Thyroid gland (tissue), 4 donors: ENCODE data around the gene SVIP.

Experiments
- POLR2A ChIP-seq, 2 donors: fragments of 450-650 bp; IDR thresholded peaks; one replicate each; pipeline ENCODE4 v1.6.1; 2017; ENCODE audit warnings: antibody characterized with exemption in 2 of 2, mild to moderate bottlenecking in 2 of 2, moderate library complexity in 1 of 2
- TF ChIP-seq, protein P1 (sequence below), 6 experiments: fragments of 200-600 bp in 3 of 6; fragments of 450-650 bp in 3 of 6; sonication (generic) in 3 of 6; IDR thresholded peaks; one replicate each; pipeline ENCODE4 v1.5.1; 2016 to 2019; ENCODE audit warnings: antibody characterized with exemption in 6 of 6, mild to moderate bottlenecking in 2 of 6, inconsistent platforms in 1 of 6, moderate library complexity in 1 of 6

DNA sequence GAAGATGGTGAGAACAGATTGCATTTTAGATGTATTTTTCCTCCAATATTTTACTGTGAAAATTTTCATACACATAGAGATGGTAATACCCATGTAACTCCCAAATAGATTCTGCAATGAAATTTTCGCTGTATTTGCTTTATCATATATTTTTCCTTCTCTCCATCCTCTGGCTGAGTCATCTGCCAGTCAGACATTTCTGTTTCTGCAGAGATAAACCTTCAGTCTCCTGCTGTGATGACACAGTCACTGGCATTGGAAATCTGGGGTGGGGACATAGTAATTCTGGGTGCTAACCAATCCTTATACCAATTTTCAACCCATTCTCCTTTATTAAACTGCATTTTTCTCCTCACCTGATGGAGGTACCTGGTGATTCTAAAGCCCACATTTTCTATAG, 33.7 kb downstream of the SVIP start:
- TF ChIP-seq, protein P1, sequence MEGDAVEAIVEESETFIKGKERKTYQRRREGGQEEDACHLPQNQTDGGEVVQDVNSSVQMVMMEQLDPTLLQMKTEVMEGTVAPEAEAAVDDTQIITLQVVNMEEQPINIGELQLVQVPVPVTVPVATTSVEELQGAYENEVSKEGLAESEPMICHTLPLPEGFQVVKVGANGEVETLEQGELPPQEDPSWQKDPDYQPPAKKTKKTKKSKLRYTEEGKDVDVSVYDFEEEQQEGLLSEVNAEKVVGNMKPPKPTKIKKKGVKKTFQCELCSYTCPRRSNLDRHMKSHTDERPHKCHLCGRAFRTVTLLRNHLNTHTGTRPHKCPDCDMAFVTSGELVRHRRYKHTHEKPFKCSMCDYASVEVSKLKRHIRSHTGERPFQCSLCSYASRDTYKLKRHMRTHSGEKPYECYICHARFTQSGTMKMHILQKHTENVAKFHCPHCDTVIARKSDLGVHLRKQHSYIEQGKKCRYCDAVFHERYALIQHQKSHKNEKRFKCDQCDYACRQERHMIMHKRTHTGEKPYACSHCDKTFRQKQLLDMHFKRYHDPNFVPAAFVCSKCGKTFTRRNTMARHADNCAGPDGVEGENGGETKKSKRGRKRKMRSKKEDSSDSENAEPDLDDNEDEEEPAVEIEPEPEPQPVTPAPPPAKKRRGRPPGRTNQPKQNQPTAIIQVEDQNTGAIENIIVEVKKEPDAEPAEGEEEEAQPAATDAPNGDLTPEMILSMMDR (IDR thresholded peaks at IDR 0.05) = no peak
- no peak for TF ChIP-seq POLR2A (IDR thresholded peaks at IDR 0.05)
